Epithelial cell of proximal tubule (primary cell): ENCODE measurements around the gene GOLPH3. TPM values are rescaled to one million over a fixed set of nuclear protein-coding genes. Genes with fewer than 3 reads are reported as not detected.
A peak's percentile ranks its signal among the peaks of the same experiment; 100 is the strongest.
"Not testable (repeated sequence)": the region's sequence is repeated elsewhere in the genome, so short reads cannot be mapped to it uniquely, and the experiment has no call there.

Source experiments
- DNase-seq: peaks from one replicate; pipeline ENCODE4 v3.0.0-alpha.2; 2011; ENCODE audit warnings: low read depth
- H3K4me3 ChIP-seq: 2 replicates; pipeline ENCODE4 v1.5.1; 2011; ENCODE audit warnings: low read depth, mild to moderate bottlenecking, low read length
- total RNA-seq: library from RNA; depleted of rRNA; stranded (reverse); fragments of >200 nt; gene quantifications from 2 replicates; pipeline ENCODE4 v1.2.3, GENCODE V29; 2015
- TF ChIP-seq, protein P1 (sequence below): conservative IDR thresholded peaks from 2 replicates; pipeline ENCODE4 v1.5.1; 2012; ENCODE audit warnings: low read depth, mild to moderate bottlenecking, low read length

The GOLPH3 gene
- total RNA-seq, 1 donor from 2014 or later, result 65.0 TPM

- no peak for DNase-seq
- H3K4me3 ChIP-seq, result peak overlapping the region; percentile 33
- TF ChIP-seq, protein P1, sequence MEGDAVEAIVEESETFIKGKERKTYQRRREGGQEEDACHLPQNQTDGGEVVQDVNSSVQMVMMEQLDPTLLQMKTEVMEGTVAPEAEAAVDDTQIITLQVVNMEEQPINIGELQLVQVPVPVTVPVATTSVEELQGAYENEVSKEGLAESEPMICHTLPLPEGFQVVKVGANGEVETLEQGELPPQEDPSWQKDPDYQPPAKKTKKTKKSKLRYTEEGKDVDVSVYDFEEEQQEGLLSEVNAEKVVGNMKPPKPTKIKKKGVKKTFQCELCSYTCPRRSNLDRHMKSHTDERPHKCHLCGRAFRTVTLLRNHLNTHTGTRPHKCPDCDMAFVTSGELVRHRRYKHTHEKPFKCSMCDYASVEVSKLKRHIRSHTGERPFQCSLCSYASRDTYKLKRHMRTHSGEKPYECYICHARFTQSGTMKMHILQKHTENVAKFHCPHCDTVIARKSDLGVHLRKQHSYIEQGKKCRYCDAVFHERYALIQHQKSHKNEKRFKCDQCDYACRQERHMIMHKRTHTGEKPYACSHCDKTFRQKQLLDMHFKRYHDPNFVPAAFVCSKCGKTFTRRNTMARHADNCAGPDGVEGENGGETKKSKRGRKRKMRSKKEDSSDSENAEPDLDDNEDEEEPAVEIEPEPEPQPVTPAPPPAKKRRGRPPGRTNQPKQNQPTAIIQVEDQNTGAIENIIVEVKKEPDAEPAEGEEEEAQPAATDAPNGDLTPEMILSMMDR, result no peak
Observed at GRCh38 chr5:32193591-32193990, 19.5 kb upstream of the GOLPH3 start.

DNA sequence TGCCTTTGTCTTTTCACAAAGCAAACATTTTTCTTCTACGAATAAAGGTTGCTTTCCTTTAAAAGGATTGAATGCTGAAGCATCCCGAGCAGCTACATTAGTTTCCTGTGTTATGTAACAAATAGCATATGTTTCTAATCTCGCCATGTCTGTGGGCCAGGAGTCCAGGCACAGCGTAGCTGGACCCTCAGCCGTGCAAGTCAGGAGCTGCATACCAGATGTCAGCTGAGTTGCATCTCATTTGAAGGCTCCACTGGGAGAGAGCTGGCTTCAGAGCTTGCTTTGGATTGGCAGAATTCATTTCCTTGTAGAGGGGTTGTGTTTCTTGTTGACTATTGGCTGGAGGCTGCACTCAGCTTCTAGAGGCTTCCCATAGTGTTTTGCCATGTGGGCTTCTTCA, 16.0 kb upstream of the GOLPH3 start:
- TF ChIP-seq, protein P1, result no peak
- DNase-seq, result no peak
- H3K4me3 ChIP-seq, result no peak overlapping the region

- TF ChIP-seq, protein P1, result no peak
- H3K4me3 ChIP-seq, result no peak overlapping the region
- DNase-seq, result no peak
Observed at GRCh38 chr5:32187675-32188074, 13.6 kb upstream of the GOLPH3 start.

- TF ChIP-seq, protein P1, result no peak
- no peak for DNase-seq
- no peak overlapping the region for H3K4me3 ChIP-seq
Observed at GRCh38 chr5:32182463-32183063, 8.4 kb upstream of the GOLPH3 start.

DNA sequence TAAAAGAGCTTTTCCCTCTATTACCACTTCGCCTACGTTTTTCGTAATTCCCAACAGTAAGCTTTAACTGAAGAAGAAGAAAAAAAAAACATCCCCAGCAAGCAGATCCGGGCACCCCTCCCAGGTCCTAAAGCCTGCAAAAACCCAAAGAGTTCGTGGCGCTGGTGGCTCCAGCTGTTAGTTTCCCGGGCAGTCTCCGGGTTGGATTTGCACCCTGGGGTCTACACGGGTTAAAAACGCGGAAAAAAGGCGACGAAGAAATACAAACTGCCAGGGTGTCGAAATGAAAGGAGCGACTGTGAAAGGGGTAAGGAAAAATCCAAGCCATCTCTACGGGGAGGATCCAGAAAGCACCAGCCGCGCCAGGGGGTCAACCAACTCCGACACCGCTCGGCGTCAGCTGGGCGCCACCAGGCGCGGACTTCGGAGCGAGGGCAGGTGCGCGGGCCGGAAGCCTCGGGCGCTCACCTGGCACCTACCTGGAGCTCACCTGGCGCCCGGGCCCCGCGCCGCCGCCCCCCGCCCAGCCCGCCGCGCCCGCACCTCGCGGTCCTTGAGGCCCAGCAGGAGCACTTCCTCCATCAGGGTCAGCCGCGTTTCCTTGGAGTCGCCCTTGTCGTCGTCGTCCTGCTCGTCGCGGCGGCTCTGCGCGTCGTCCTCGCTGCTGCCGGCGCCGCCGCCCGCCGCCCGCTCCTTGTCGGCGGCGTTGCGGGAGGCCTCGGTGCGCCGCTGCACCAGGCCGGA, 680 bp downstream of the GOLPH3 start:
- DNase-seq, result no peak
- peak overlapping the region; percentile 85 for H3K4me3 ChIP-seq
- TF ChIP-seq, protein P1, result no peak

DNA sequence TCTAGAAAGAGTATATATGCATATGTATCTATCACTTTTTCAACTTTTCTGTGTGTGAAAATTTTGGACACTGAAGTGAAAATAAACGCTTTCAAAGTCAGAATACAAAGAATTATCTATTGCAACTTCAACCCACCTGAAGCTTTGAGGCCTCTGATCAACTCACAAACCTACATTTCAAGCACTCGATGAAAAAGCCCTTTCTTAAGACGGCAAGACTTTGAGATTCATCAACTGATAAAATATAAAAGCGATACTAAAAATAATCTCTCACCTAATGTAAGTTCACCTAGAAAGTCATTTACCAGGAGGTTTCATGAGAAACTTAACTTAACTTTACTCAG, 1.2 kb downstream of the GOLPH3 start:
- no peak for DNase-seq
- H3K4me3 ChIP-seq, result peak overlapping the region; percentile 85
- TF ChIP-seq, protein P1, result no peak

DNA sequence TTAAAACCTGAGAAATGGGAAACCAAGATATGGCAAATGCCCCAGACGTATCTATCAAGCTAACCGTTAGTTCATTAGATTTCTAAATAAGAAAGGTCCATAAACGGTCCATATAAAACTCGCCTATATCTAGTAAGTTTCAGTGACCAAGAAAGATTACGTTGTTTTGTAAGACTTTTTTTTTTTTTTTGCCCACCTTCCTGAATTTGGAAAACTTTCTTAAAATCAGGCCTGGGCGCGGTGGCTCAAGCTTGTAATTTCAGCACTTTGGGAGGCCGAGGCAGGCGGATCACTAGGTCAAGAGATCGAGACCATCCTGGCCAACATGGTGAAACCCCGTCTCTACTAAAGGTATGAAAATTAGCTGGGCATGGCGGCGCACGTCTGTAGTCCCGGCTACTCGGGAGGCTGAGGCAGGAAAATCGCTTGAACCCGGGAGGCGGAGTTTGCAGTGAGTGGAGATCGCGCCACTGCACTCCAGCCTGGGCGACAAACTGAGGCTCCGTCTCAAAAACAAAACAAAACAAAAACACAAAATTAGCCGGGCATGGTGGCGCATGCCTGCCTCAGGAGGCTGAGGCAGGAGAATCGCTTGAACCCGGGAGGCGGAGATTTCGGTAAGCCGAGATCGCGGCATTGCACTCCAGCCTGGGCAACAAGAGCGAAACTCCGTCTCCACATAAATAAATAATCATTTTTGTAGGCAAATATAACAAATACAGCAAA, 1.8 kb downstream of the GOLPH3 start:
- H3K4me3 ChIP-seq, result peak overlapping the region; percentile 85
- not testable (repeated sequence) for DNase-seq
